HFFc6 (cell line): ENCODE data around the gene SMPD2. TPM values are rescaled to one million over a fixed set of nuclear protein-coding genes. Genes with fewer than 3 reads are reported as not detected.
A peak's percentile ranks its signal among the peaks of the same experiment; 100 is the strongest.

Source experiments
- DNase-seq: peaks from one replicate; pipeline ENCODE4 v3.0.0-alpha.2; 2018
- H3K27ac Mint-ChIP-seq: 2 replicates; pipeline ENCODE4 v1.8.0; 2020; ENCODE audit warnings: mild to moderate bottlenecking, mixed read lengths
- H3K27me3 Mint-ChIP-seq: 2 replicates; pipeline ENCODE4 v1.8.0; 2021; ENCODE audit warnings: mild to moderate bottlenecking, moderate library complexity, mixed read lengths; ENCODE audit not compliant: insufficient read depth
- H3K36me3 Mint-ChIP-seq: 2 replicates; pipeline ENCODE4 v1.8.0; 2021; ENCODE audit warnings: low read depth, mixed read lengths
- H3K4me1 Mint-ChIP-seq: 2 replicates; pipeline ENCODE4 v1.8.0; 2020; ENCODE audit warnings: low read depth, mixed read lengths
- H3K4me3 Mint-ChIP-seq: 2 replicates; pipeline ENCODE4 v1.8.0; 2020; ENCODE audit warnings: mild to moderate bottlenecking, moderate library complexity, mixed read lengths
- H3K9me3 Mint-ChIP-seq: 2 replicates; pipeline ENCODE4 v1.8.0; 2020; ENCODE audit warnings: mild to moderate bottlenecking, mixed read lengths
- CTCF ChIP-seq: fragments of 200-600 bp; sonication (generic); IDR thresholded peaks from 2 replicates; pipeline ENCODE4 v1.5.0; 2021; ENCODE audit warnings: antibody characterized with exemption, mild to moderate bottlenecking
- total RNA-seq, 6 experiments: library from RNA; stranded (reverse); fragmentation: NEBNext Ultra II Directional; extraction: Animal tissue kit (Norgen Biotek cat#: 25700); gene quantifications; 2 replicates in 1 of 6; 3 replicates in 5 of 6; pipeline ENCODE4 v1.2.3, GENCODE V29; 2021

Gene SMPD2
- total RNA-seq, 6 experiments from 2014 or later, result 5.0 to 7.4 (median 5.7) TPM

GRCh38 chr6:109447087-109447486 lies 6.6 kb downstream of the SMPD2 start:
- DNase-seq, result no peak
- H3K4me1 Mint-ChIP-seq, result peaks cover 3% of the 10 kb centered on the region
- no peak for TF ChIP-seq CTCF
- H3K9me3 Mint-ChIP-seq, result no peaks in the 10 kb centered on the region
- H3K27me3 Mint-ChIP-seq, result no peaks in the 10 kb centered on the region; the same call in 1 of the 2 replicates
- H3K27ac Mint-ChIP-seq, result no peak overlapping the region
- no peak overlapping the region for H3K4me3 Mint-ChIP-seq
- peaks cover 28% of the 10 kb centered on the region for H3K36me3 Mint-ChIP-seq

- no peaks in the 10 kb centered on the region; the same call in 1 of the 2 replicates for H3K27me3 Mint-ChIP-seq
- H3K27ac Mint-ChIP-seq, result peak overlapping the region; percentile 49
- no peak for DNase-seq
- peaks cover 19% of the 10 kb centered on the region for H3K36me3 Mint-ChIP-seq
- H3K4me3 Mint-ChIP-seq, result no peak overlapping the region; the same call in 1 of the 2 replicates
- no peaks in the 10 kb centered on the region for H3K4me1 Mint-ChIP-seq
- H3K9me3 Mint-ChIP-seq, result no peaks in the 10 kb centered on the region
- no peak for TF ChIP-seq CTCF
Measured at GRCh38 chr6:109447878-109448555, 7.5 kb downstream of the SMPD2 start.

- no peak overlapping the region; the same call in 1 of the 2 replicates for H3K27ac Mint-ChIP-seq
- no peaks in the 10 kb centered on the region; the same call in 1 of the 2 replicates for H3K27me3 Mint-ChIP-seq
- no peak for DNase-seq
- TF ChIP-seq CTCF, result no peak
- H3K4me1 Mint-ChIP-seq, result no peaks in the 10 kb centered on the region
- H3K36me3 Mint-ChIP-seq, result peaks cover 14% of the 10 kb centered on the region
- H3K9me3 Mint-ChIP-seq, result no peaks in the 10 kb centered on the region
- no peak overlapping the region for H3K4me3 Mint-ChIP-seq
Measured at GRCh38 chr6:109448615-109449014, 8.1 kb downstream of the SMPD2 start.

- H3K36me3 Mint-ChIP-seq, result peaks cover 14% of the 10 kb centered on the region
- H3K27ac Mint-ChIP-seq, result no peak overlapping the region
- no peak for DNase-seq
Measured at GRCh38 chr6:109449064-109449794, 8.7 kb downstream of the SMPD2 start.

More at GRCh38 chr6:109449064-109449794, 8.7 kb downstream of the SMPD2 start:
- Mint-ChIP-seq H3K4me3 (no peak overlapping the region), H3K4me1 (peaks cover 5% of the 10 kb centered on the region), H3K9me3 (no peaks in the 10 kb centered on the region), H3K27me3 (no peaks in the 10 kb centered on the region; the same call in 1 of the 2 replicates)
- TF ChIP-seq CTCF, result peak; percentile 18; the same call in 1 of the 2 replicates
